Testis (tissue), 3 donors: ENCODE measurements around the gene IMPG1. TPM values are rescaled to one million over a fixed set of nuclear protein-coding genes. Genes with fewer than 3 reads are reported as not detected.
"Not testable (repeated sequence)": the region's sequence is repeated elsewhere in the genome, so short reads cannot be mapped to it uniquely, and the experiment has no call there.

Source experiments
- DNase-seq: peaks from one replicate; pipeline ENCODE4 v3.0.0-alpha.2; 2019
- H3K27ac ChIP-seq, 2 donors: fragments of 200-600 bp; sonication (generic); one replicate each; pipeline ENCODE4 v1.5.1; 2019
- H3K27me3 ChIP-seq: fragments of 200-600 bp; sonication (generic); one replicate; pipeline ENCODE4 v1.5.1; 2019
- H3K36me3 ChIP-seq: fragments of 200-600 bp; sonication (generic); one replicate; pipeline ENCODE4 v1.5.1; 2017; ENCODE audit warnings: low read depth; ENCODE audit errors: missing control alignments
- H3K4me1 ChIP-seq: fragments of 200-600 bp; sonication (generic); one replicate; pipeline ENCODE4 v1.5.1; 2019
- H3K4me3 ChIP-seq, 2 donors: fragments of 200-600 bp; sonication (generic); one replicate each; pipeline ENCODE4 v1.5.1; 2017 to 2019
- H3K9me3 ChIP-seq: fragments of 200-600 bp; sonication (generic); one replicate; pipeline ENCODE4 v1.5.1; 2017
- CTCF ChIP-seq, 3 experiments: fragments of 450-650 bp in 2 of 3; fragments of 200-600 bp in 1 of 3; sonication (generic) in 1 of 3; IDR thresholded peaks; one replicate each; pipeline ENCODE4 v1.5.1; 2016 to 2019; ENCODE audit warnings: antibody characterized with exemption in 3 of 3, mild to moderate bottlenecking in 2 of 3, moderate library complexity in 1 of 3
- POLR2A ChIP-seq: fragments of 450-650 bp; IDR thresholded peaks from one replicate; pipeline ENCODE4 v1.6.1; 2017; ENCODE audit warnings: antibody characterized with exemption, mild to moderate bottlenecking, moderate library complexity
- WGBS, 2 donors: methylation state at CpG; one replicate each; pipeline ENCODE4 v1.1.5; 2018; 5-methylcytosine and 5-hydroxymethylcytosine counted together
- intact Hi-C: fragments of 100-400 bp; cut with DNase I; formaldehyde crosslinking; loops from one replicate; pipeline ENCODE4 v1.15.1; 2023; ENCODE audit warnings: low total_unique reads
- polyA plus RNA-seq: library from polyadenylated mRNA; stranded (reverse); fragments of 350-450 nt; fragmentation: Illumina TruSeq; extraction: RNeasy Lipid Tissue Mini Kit (QIAGEN cat#74804); gene quantifications from one replicate; pipeline ENCODE4 v1.2.3, GENCODE V29; 2014; ENCODE audit warnings: low read depth, low replicate concordance; ENCODE audit not compliant: insufficient read depth
- total RNA-seq, 2 donors: library from RNA; depleted of rRNA; stranded (reverse); fragments of >200 nt; gene quantifications; one replicate each; pipeline ENCODE4 v1.2.3, GENCODE V29; 2016

Gene IMPG1
- total and polyA plus RNA-seq, 3 donors from 2014 or later = 0.08 to 0.68 (median 0.29) TPM

- no peaks in the 10 kb centered on the region for H3K4me1 ChIP-seq
Measured at GRCh38 chr6:75926293-75927168, 145.9 kb downstream of the IMPG1 start.

GRCh38 chr6:75922226-75922625, 150.2 kb downstream of the IMPG1 start:
- H3K36me3 ChIP-seq = no peaks in the 10 kb centered on the region

More at GRCh38 chr6:75926293-75927168, 145.9 kb downstream of the IMPG1 start:
- 79 to 86% methylated on average over 5 of the region's 5 CpGs for WGBS, 2 donors
- no peaks in the 10 kb centered on the region for H3K9me3 ChIP-seq
- no peak overlapping the region for H3K27ac ChIP-seq
- no peak overlapping the region for H3K4me3 ChIP-seq
- intact Hi-C loops = no loop called here
- TF ChIP-seq POLR2A (no peak), CTCF (IDR thresholded peaks at IDR 0.05) (no peak)
- H3K36me3 ChIP-seq = no peaks in the 10 kb centered on the region
- no peak for DNase-seq
- H3K27me3 ChIP-seq = no peaks in the 10 kb centered on the region

GRCh38 chr6:75913040-75913439, 159.4 kb downstream of the IMPG1 start:
- H3K4me1 ChIP-seq = no peaks in the 10 kb centered on the region
- intact Hi-C loops = no loop called here
- no peaks in the 10 kb centered on the region for H3K27me3 ChIP-seq
- no peak overlapping the region for H3K4me3 ChIP-seq
- no peaks in the 10 kb centered on the region for H3K9me3 ChIP-seq
- no peak for DNase-seq
- TF ChIP-seq CTCF (IDR thresholded peaks at IDR 0.05) = no peak
- TF ChIP-seq POLR2A = no peak
- H3K27ac ChIP-seq = no peak overlapping the region
- H3K36me3 ChIP-seq = no peaks in the 10 kb centered on the region

More at GRCh38 chr6:75922226-75922625, 150.2 kb downstream of the IMPG1 start:
- Histone ChIP-seq H3K4me3 (no peak overlapping the region), H3K27ac (no peak overlapping the region), H3K4me1 (no peaks in the 10 kb centered on the region), H3K9me3 (no peaks in the 10 kb centered on the region), H3K27me3 (no peaks in the 10 kb centered on the region)
- intact Hi-C loops = no loop called here
- no peak for DNase-seq
- TF ChIP-seq CTCF (IDR thresholded peaks at IDR 0.05) (no peak), POLR2A (no peak)

- H3K27ac ChIP-seq = no peak overlapping the region
- intact Hi-C loops = no loop called here
- no peak overlapping the region for H3K4me3 ChIP-seq
- H3K36me3 ChIP-seq = no peaks in the 10 kb centered on the region
- no peak for DNase-seq
- no peaks in the 10 kb centered on the region for H3K9me3 ChIP-seq
- no peaks in the 10 kb centered on the region for H3K27me3 ChIP-seq
- WGBS, 2 donors = 92 to 97% methylated on average over 2 of the region's 2 CpGs
- no peaks in the 10 kb centered on the region for H3K4me1 ChIP-seq
- no peak for TF ChIP-seq CTCF (IDR thresholded peaks at IDR 0.05)
- no peak for TF ChIP-seq POLR2A
Measured at GRCh38 chr6:75907444-75907843, 165.0 kb downstream of the IMPG1 start.

GRCh38 chr6:75906871-75907270, 165.6 kb downstream of the IMPG1 start:
- Histone ChIP-seq H3K4me3 (no peak overlapping the region), H3K36me3 (no peaks in the 10 kb centered on the region), H3K27me3 (no peaks in the 10 kb centered on the region), H3K27ac (no peak overlapping the region), H3K9me3 (no peaks in the 10 kb centered on the region), H3K4me1 (no peaks in the 10 kb centered on the region)
- TF ChIP-seq POLR2A = no peak
- no peak for TF ChIP-seq CTCF (IDR thresholded peaks at IDR 0.05)
- WGBS, 2 donors = 92 to 95% methylated on average over 3 of the region's 3 CpGs
- no peak for DNase-seq
- intact Hi-C loops = no loop called here

- 96% methylated on average over 14 of the region's 14 CpGs; no CpG with 5 or more reads in 1 of the 2 donors for WGBS, 2 donors
- H3K9me3 ChIP-seq, H3K4me1 ChIP-seq, DNase-seq, H3K36me3 ChIP-seq, H3K4me3 ChIP-seq, H3K27me3 ChIP-seq, intact Hi-C loops, H3K27ac ChIP-seq: not testable (repeated sequence)
Measured at GRCh38 chr6:75905129-75905528, 167.3 kb downstream of the IMPG1 start.

GRCh38 chr6:75900216-75900615, 172.2 kb downstream of the IMPG1 start:
- H3K27me3 ChIP-seq, H3K36me3 ChIP-seq, intact Hi-C loops, H3K4me1 ChIP-seq, DNase-seq, H3K9me3 ChIP-seq, H3K4me3 ChIP-seq, H3K27ac ChIP-seq: not testable (repeated sequence)
- WGBS, 2 donors = 95 to 97% methylated on average over 1 of the region's 1 CpG
